ENCODE data around the gene SLCO3A1.

- no peak for TF ChIP-seq POLR2A (IDR thresholded peaks at IDR 0.05)
- TF ChIP-seq, protein P1, sequence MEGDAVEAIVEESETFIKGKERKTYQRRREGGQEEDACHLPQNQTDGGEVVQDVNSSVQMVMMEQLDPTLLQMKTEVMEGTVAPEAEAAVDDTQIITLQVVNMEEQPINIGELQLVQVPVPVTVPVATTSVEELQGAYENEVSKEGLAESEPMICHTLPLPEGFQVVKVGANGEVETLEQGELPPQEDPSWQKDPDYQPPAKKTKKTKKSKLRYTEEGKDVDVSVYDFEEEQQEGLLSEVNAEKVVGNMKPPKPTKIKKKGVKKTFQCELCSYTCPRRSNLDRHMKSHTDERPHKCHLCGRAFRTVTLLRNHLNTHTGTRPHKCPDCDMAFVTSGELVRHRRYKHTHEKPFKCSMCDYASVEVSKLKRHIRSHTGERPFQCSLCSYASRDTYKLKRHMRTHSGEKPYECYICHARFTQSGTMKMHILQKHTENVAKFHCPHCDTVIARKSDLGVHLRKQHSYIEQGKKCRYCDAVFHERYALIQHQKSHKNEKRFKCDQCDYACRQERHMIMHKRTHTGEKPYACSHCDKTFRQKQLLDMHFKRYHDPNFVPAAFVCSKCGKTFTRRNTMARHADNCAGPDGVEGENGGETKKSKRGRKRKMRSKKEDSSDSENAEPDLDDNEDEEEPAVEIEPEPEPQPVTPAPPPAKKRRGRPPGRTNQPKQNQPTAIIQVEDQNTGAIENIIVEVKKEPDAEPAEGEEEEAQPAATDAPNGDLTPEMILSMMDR (IDR thresholded peaks at IDR 0.05), result no peak
Measured at GRCh38 chr15:91880373-91880772, 26.9 kb downstream of the SLCO3A1 start.

All from transverse colon (tissue), 3 donors.